SK-N-SH treated with all-trans-retinoic acid at 6 μM for 48 hours (cell line): ENCODE data around the gene BHMT2.

Experiments
- BACH2 ChIP-seq: fragments of 250-450 bp; sonication (Bioruptor Pico); IDR thresholded peaks from 2 replicates; pipeline ENCODE4 v1.9.0; 2021; ENCODE audit warnings: mild to moderate bottlenecking, borderline replicate concordance
- CREB5 ChIP-seq: fragments of 250-450 bp; sonication (Bioruptor Pico); IDR thresholded peaks from 2 replicates; pipeline ENCODE4 v1.5.1; 2020; ENCODE audit warnings: low read depth, mild to moderate bottlenecking, moderate library complexity
- PATZ1 ChIP-seq: fragments of 250-450 bp; sonication (Bioruptor Pico); IDR thresholded peaks from 2 replicates; pipeline ENCODE4 v1.8.0; 2020; ENCODE audit warnings: mild to moderate bottlenecking, moderate library complexity, borderline replicate concordance
- TCF4 ChIP-seq: fragments of 250-450 bp; sonication (Bioruptor Pico); IDR thresholded peaks from 2 replicates; pipeline ENCODE4 v1.8.0; 2021; ENCODE audit warnings: mild to moderate bottlenecking, moderate library complexity, borderline replicate concordance
- ZFP30 ChIP-seq: fragments of 450-650 bp; formaldehyde crosslinking; IDR thresholded peaks from 2 replicates; pipeline ENCODE4 v1.5.0; 2022; ENCODE audit warnings: mild to moderate bottlenecking, moderate library complexity
- ZNF70 ChIP-seq: fragments of 450-650 bp; formaldehyde crosslinking; IDR thresholded peaks from 2 replicates; pipeline ENCODE4 v1.5.0; 2020; ENCODE audit warnings: mild to moderate bottlenecking, moderate library complexity

- TF ChIP-seq PATZ1 (CRISPR knock-in tag) (no peak), TCF4 (CRISPR knock-in tag) (no peak), BACH2 (no peak), ZFP30 (no peak), ZNF70 (CRISPR knock-in tag) (no peak), CREB5 (CRISPR knock-in tag) (no peak)
Observed at GRCh38 chr5:79055017-79055416, 14.6 kb upstream of the BHMT2 start.
